Muscle layer of duodenum (tissue), 2 donors: ENCODE data around the gene SRPRA.

Experiments used
- H3K27ac ChIP-seq: one replicate; pipeline ENCODE4 v1.7.0; 2013; ENCODE audit warnings: mild to moderate bottlenecking, low read length
- H3K27me3 ChIP-seq: one replicate; pipeline ENCODE4 v1.7.0; 2013; ENCODE audit warnings: low read depth, mild to moderate bottlenecking, control low read depth, low read length
- H3K36me3 ChIP-seq, 2 donors: one replicate each; pipeline ENCODE4 v1.7.0; 2013; ENCODE audit warnings: low read length in 2 of 2, control low read depth in 1 of 2, mild to moderate bottlenecking in 1 of 2; ENCODE audit not compliant: insufficient read depth in 2 of 2, control insufficient read depth in 1 of 2
- H3K4me1 ChIP-seq, 2 donors: one replicate each; pipeline ENCODE4 v1.7.0; 2013; ENCODE audit warnings: low read length in 2 of 2, mild to moderate bottlenecking in 2 of 2, control low read depth in 1 of 2, moderate library complexity in 1 of 2; ENCODE audit not compliant: insufficient read depth in 2 of 2, control insufficient read depth in 1 of 2
- H3K4me3 ChIP-seq, 2 donors: one replicate each; pipeline ENCODE4 v1.7.0; 2013; ENCODE audit warnings: low read length in 2 of 2, low read depth in 1 of 2, mild to moderate bottlenecking in 1 of 2
- H3K9me3 ChIP-seq, 2 donors: one replicate each; pipeline ENCODE4 v1.7.0; 2013; ENCODE audit warnings: low read length in 2 of 2, control low read depth in 1 of 2, mild to moderate bottlenecking in 1 of 2; ENCODE audit not compliant: control insufficient read depth in 1 of 2
- donor health status: healthy.

SRPRA gene

GRCh38 chr11:126282361-126282735 is 13.7 kb upstream of the SRPRA start:
- Histone ChIP-seq H3K4me3 (peak overlapping the region; percentile 73 to 81), H3K36me3 (peaks cover 0 to 11% of the 10 kb centered on the region in 2 donors), H3K9me3 (no peaks in the 10 kb centered on the region), H3K4me1 (peaks cover 9 to 17% of the 10 kb centered on the region in 2 donors), H3K27me3 (no peaks in the 10 kb centered on the region), H3K27ac (peak overlapping the region; percentile 54)

- Histone ChIP-seq H3K27ac (peak overlapping the region; percentile 54), H3K36me3 (peaks cover 5 to 17% of the 10 kb centered on the region in 2 donors), H3K9me3 (no peaks in the 10 kb centered on the region), H3K4me3 (peak overlapping the region; percentile 73 to 81), H3K27me3 (no peaks in the 10 kb centered on the region), H3K4me1 (peaks cover 9 to 17% of the 10 kb centered on the region in 2 donors)
Measured at GRCh38 chr11:126281666-126282175, 13.0 kb upstream of the SRPRA start.

GRCh38 chr11:126281245-126281644 is 12.6 kb upstream of the SRPRA start:
- peaks cover 6 to 17% of the 10 kb centered on the region in 2 donors for H3K36me3 ChIP-seq
- H3K27ac ChIP-seq: no peak overlapping the region
- H3K9me3 ChIP-seq: no peaks in the 10 kb centered on the region
- no peak overlapping the region for H3K4me3 ChIP-seq
- peaks cover 9 to 17% of the 10 kb centered on the region in 2 donors for H3K4me1 ChIP-seq
- H3K27me3 ChIP-seq: no peaks in the 10 kb centered on the region

- no peak overlapping the region for H3K27ac ChIP-seq
- no peaks in the 10 kb centered on the region for H3K9me3 ChIP-seq
- H3K36me3 ChIP-seq: peaks cover 13 to 22% of the 10 kb centered on the region in 2 donors
- no peaks in the 10 kb centered on the region for H3K27me3 ChIP-seq
- H3K4me3 ChIP-seq: no peak overlapping the region
- peaks cover 9 to 17% of the 10 kb centered on the region in 2 donors for H3K4me1 ChIP-seq
Measured at GRCh38 chr11:126280595-126280994, 11.9 kb upstream of the SRPRA start.

GRCh38 chr11:126279191-126279590 is 10.5 kb upstream of the SRPRA start:
- Histone ChIP-seq H3K27me3 (no peaks in the 10 kb centered on the region), H3K27ac (no peak overlapping the region), H3K4me3 (no peak overlapping the region), H3K9me3 (no peaks in the 10 kb centered on the region), H3K36me3 (peaks cover 21 to 32% of the 10 kb centered on the region in 2 donors), H3K4me1 (peaks cover 9 to 11% of the 10 kb centered on the region in 2 donors)

- Histone ChIP-seq H3K4me1 (peaks cover 6% of the 10 kb centered on the region in 2 donors), H3K4me3 (no peak overlapping the region), H3K36me3 (peaks cover 32 to 43% of the 10 kb centered on the region in 2 donors), H3K27ac (no peak overlapping the region), H3K9me3 (no peaks in the 10 kb centered on the region), H3K27me3 (no peaks in the 10 kb centered on the region)
Measured at GRCh38 chr11:126277780-126278179, 9.1 kb upstream of the SRPRA start.

- peaks cover 33 to 46% of the 10 kb centered on the region in 2 donors for H3K36me3 ChIP-seq
- H3K4me3 ChIP-seq: no peak overlapping the region
- no peaks in the 10 kb centered on the region for H3K27me3 ChIP-seq
- H3K4me1 ChIP-seq: peaks cover 6% of the 10 kb centered on the region in 2 donors
- no peak overlapping the region for H3K27ac ChIP-seq
- H3K9me3 ChIP-seq: no peaks in the 10 kb centered on the region
Measured at GRCh38 chr11:126277322-126277721, 8.6 kb upstream of the SRPRA start.

GRCh38 chr11:126268361-126268707 is 361 bp downstream of the SRPRA start:
- Histone ChIP-seq H3K4me3 (peak overlapping the region; percentile 76 to 79), H3K27ac (peak overlapping the region; percentile 78), H3K4me1 (peaks cover 5 to 20% of the 10 kb centered on the region in 2 donors), H3K27me3 (no peaks in the 10 kb centered on the region), H3K36me3 (peaks cover 44 to 46% of the 10 kb centered on the region in 2 donors), H3K9me3 (no peaks in the 10 kb centered on the region)

- peaks cover 44% of the 10 kb centered on the region in 2 donors for H3K36me3 ChIP-seq
Measured at GRCh38 chr11:126267650-126268049, 1.0 kb downstream of the SRPRA start.

GRCh38 chr11:126265811-126266210 is 2.9 kb downstream of the SRPRA start:
- Histone ChIP-seq H3K4me3 (no peak overlapping the region), H3K27me3 (no peaks in the 10 kb centered on the region), H3K36me3 (peaks cover 49 to 50% of the 10 kb centered on the region in 2 donors), H3K27ac (no peak overlapping the region), H3K4me1 (peaks cover 5 to 20% of the 10 kb centered on the region in 2 donors), H3K9me3 (no peaks in the 10 kb centered on the region)

More at GRCh38 chr11:126267650-126268049, 1.0 kb downstream of the SRPRA start:
- Histone ChIP-seq H3K9me3 (no peaks in the 10 kb centered on the region), H3K27ac (peak overlapping the region; percentile 78), H3K4me1 (peaks cover 5 to 20% of the 10 kb centered on the region in 2 donors), H3K4me3 (peak overlapping the region; percentile 76 to 79), H3K27me3 (no peaks in the 10 kb centered on the region)

- no peaks in the 10 kb centered on the region for H3K9me3 ChIP-seq
- no peak overlapping the region for H3K4me3 ChIP-seq
- no peaks in the 10 kb centered on the region for H3K27me3 ChIP-seq
- H3K27ac ChIP-seq: no peak overlapping the region
- peaks cover 5 to 13% of the 10 kb centered on the region in 2 donors for H3K4me1 ChIP-seq
- peaks cover 49 to 52% of the 10 kb centered on the region in 2 donors for H3K36me3 ChIP-seq
Measured at GRCh38 chr11:126263489-126263888, 5.2 kb downstream of the SRPRA start.

GRCh38 chr11:126262216-126262615 is 6.5 kb downstream of the SRPRA start:
- Histone ChIP-seq H3K36me3 (peaks cover 56 to 58% of the 10 kb centered on the region in 2 donors), H3K4me3 (no peak overlapping the region), H3K27me3 (no peaks in the 10 kb centered on the region), H3K4me1 (peaks cover 0 to 4% of the 10 kb centered on the region in 2 donors), H3K27ac (no peak overlapping the region), H3K9me3 (no peaks in the 10 kb centered on the region)
